H1 (cell line): ENCODE measurements around the gene APBB3.

Experiments used
- ASH2L ChIP-seq: fragments of 200-600, 300-600 bp; sonication (generic); IDR thresholded peaks from one replicate; pipeline ENCODE4 v1.7.1; 2017; ENCODE audit warnings: low read length
- POLR2AphosphoS5 ChIP-seq: IDR thresholded peaks from 2 replicates; pipeline ENCODE4 v1.6.1; 2011; ENCODE audit warnings: low read depth, low read length
- TF ChIP-seq, protein P1 (sequence below), 3 experiments: IDR thresholded peaks; 1 replicate in 2 of 3; 2 replicates in 1 of 3; pipeline versions ENCODE4 v1.5.1 to v1.6.1; 2011; ENCODE audit warnings: low read length in 3 of 3, mild to moderate bottlenecking in 3 of 3, inconsistent platforms in 2 of 3, low read depth in 1 of 3, moderate library complexity in 1 of 3; ENCODE audit not compliant: insufficient read depth in 1 of 3; ENCODE audit errors: control extremely low read depth in 1 of 3

GRCh38 chr5:140600096-140600495, 35.7 kb upstream of the APBB3 start:
- TF ChIP-seq ASH2L (no peak), POLR2AphosphoS5 (no peak)
- TF ChIP-seq, protein P1, sequence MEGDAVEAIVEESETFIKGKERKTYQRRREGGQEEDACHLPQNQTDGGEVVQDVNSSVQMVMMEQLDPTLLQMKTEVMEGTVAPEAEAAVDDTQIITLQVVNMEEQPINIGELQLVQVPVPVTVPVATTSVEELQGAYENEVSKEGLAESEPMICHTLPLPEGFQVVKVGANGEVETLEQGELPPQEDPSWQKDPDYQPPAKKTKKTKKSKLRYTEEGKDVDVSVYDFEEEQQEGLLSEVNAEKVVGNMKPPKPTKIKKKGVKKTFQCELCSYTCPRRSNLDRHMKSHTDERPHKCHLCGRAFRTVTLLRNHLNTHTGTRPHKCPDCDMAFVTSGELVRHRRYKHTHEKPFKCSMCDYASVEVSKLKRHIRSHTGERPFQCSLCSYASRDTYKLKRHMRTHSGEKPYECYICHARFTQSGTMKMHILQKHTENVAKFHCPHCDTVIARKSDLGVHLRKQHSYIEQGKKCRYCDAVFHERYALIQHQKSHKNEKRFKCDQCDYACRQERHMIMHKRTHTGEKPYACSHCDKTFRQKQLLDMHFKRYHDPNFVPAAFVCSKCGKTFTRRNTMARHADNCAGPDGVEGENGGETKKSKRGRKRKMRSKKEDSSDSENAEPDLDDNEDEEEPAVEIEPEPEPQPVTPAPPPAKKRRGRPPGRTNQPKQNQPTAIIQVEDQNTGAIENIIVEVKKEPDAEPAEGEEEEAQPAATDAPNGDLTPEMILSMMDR (IDR thresholded peaks at IDR 0.05; ENCODE audit: control extremely low read depth in 1 of 3, insufficient read depth in 1 of 3, low read depth in 1 of 3, low read length in 3 of 3), result no peak
